Transverse colon (tissue), 4 donors: ENCODE data around the gene MRPS14.

Experiments
- CTCF ChIP-seq, 5 experiments: fragments of 200-600 bp in 3 of 5; fragments of 450-650 bp in 2 of 5; sonication (generic) in 3 of 5; IDR thresholded peaks; 1 replicate in 2 of 5; 2 replicates in 3 of 5; pipeline ENCODE4 v1.5.1; 2016 to 2017; ENCODE audit warnings: antibody characterized with exemption in 5 of 5, inconsistent platforms in 3 of 5, mild to moderate bottlenecking in 2 of 5, moderate library complexity in 1 of 5
- POLR2A ChIP-seq: fragments of 450-650 bp; IDR thresholded peaks from one replicate; pipeline ENCODE4 v1.6.1; 2016; ENCODE audit warnings: antibody characterized with exemption, mild to moderate bottlenecking, moderate library complexity
- POLR2AphosphoS5 ChIP-seq, 3 donors: sonication (generic); formaldehyde crosslinking; IDR thresholded peaks; one replicate each; pipeline ENCODE4 v1.6.1; 2016; ENCODE audit warnings: antibody characterized with exemption in 3 of 3

DNA sequence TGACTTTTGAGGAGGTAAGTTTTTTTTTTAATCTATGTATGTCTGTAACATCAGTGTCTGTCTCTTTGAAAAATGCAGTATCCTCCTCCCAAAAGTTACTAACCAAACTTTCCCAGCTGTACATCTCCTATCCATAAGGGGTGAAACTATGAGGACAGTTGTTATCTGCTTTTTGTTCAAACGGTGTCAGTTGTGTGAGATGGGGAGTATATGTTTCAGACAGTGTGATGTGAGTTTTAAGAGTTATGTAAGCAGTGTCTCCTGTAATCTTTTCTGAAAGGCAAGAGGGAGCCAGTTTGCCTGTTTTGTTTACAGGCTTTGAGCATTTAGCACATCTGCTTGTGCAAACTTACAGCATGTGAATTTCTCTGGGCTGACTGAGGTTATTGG lies 58.3 kb downstream of the MRPS14 start:
- no peak for TF ChIP-seq POLR2AphosphoS5 (IDR thresholded peaks at IDR 0.05)
- TF ChIP-seq CTCF (IDR thresholded peaks at IDR 0.05), result no peak
- no peak for TF ChIP-seq POLR2A
